ENCODE results near the gene BDKRB2.

Gene BDKRB2

GRCh38 chr14:96255501-96256366, 51.1 kb downstream of the BDKRB2 start, which contains the start of gene BDKRB1:
BDKRB1 (plus strand) TSS chr14:96256210; CDS start chr14:96263683, 7,473 bp downstream.
- no peak for DNase-seq

- no peak for DNase-seq
Measured at GRCh38 chr14:96256407-96256806, 51.8 kb downstream of the BDKRB2 start.

- no peak for DNase-seq
Measured at GRCh38 chr14:96257056-96257455, 52.4 kb downstream of the BDKRB2 start.

GRCh38 chr14:96257900-96258299, 53.3 kb downstream of the BDKRB2 start:
- no peak for DNase-seq

- DNase-seq = peak; percentile 4
Measured at GRCh38 chr14:96260341-96260821, 55.7 kb downstream of the BDKRB2 start.

GRCh38 chr14:96261053-96261452, 56.4 kb downstream of the BDKRB2 start:
- DNase-seq = no peak

GRCh38 chr14:96261772-96262655, 57.4 kb downstream of the BDKRB2 start:
- DNase-seq = no peak

GRCh38 chr14:96263347-96264199, 58.9 kb downstream of the BDKRB2 start:
- no peak for DNase-seq

GRCh38 chr14:96264200-96264553, 59.5 kb downstream of the BDKRB2 start:
- DNase-seq = no peak

- DNase-seq = no peak
Measured at GRCh38 chr14:96264853-96265252, 60.2 kb downstream of the BDKRB2 start.

GRCh38 chr14:96265383-96266095, 60.9 kb downstream of the BDKRB2 start:
- DNase-seq = no peak

GRCh38 chr14:96267336-96267735, 62.7 kb downstream of the BDKRB2 start:
- no peak for DNase-seq

- no peak for DNase-seq
Measured at GRCh38 chr14:96267916-96268315, 63.3 kb downstream of the BDKRB2 start.

GRCh38 chr14:96268431-96269358, 64.1 kb downstream of the BDKRB2 start:
- no peak for DNase-seq

- DNase-seq = no peak
Measured at GRCh38 chr14:96269359-96269710, 64.7 kb downstream of the BDKRB2 start.

GRCh38 chr14:96270565-96271420, 66.2 kb downstream of the BDKRB2 start:
- DNase-seq = no peak

- no peak for DNase-seq
Measured at GRCh38 chr14:96271421-96271762, 66.8 kb downstream of the BDKRB2 start.

GRCh38 chr14:96272777-96273473, 68.3 kb downstream of the BDKRB2 start:
- DNase-seq = no peak

GRCh38 chr14:96273629-96274028, 69.0 kb downstream of the BDKRB2 start:
- DNase-seq = no peak

Data from inflammatory macrophage treated with lipopolysaccharide for 4 hours (primary cell).